NCI-H510A (cell line): ENCODE results near the gene GDPD1.
"Not testable (repeated sequence)": the region's sequence is repeated elsewhere in the genome, so short reads cannot be mapped to it uniquely, and the experiment has no call there.

Experiments used
- DNase-seq: peaks from one replicate; lab custom pipeline; 2025; lab: John Stamatoyannopoulos, UW

The GDPD1 gene

GRCh38 chr17:59244081-59244480 lies 23.8 kb downstream of the GDPD1 start:
- DNase-seq = no peak

GRCh38 chr17:59254742-59255141 lies 34.4 kb downstream of the GDPD1 start:
- DNase-seq = peak; percentile 40

- peak; percentile 2 for DNase-seq
Observed at GRCh38 chr17:59257101-59257500, 36.8 kb downstream of the GDPD1 start.

GRCh38 chr17:59260722-59261121 lies 40.4 kb downstream of the GDPD1 start:
- no peak for DNase-seq

- no peak for DNase-seq
Observed at GRCh38 chr17:59266745-59267144, 46.4 kb downstream of the GDPD1 start.

- DNase-seq = no peak
Observed at GRCh38 chr17:59267776-59268175, 47.5 kb downstream of the GDPD1 start.

- no peak for DNase-seq
Observed at GRCh38 chr17:59275618-59276017, 55.3 kb downstream of the GDPD1 start.

- no peak for DNase-seq
Observed at GRCh38 chr17:59277031-59277430, 56.7 kb downstream of the GDPD1 start.

GRCh38 chr17:59278406-59278805 lies 58.1 kb downstream of the GDPD1 start:
- no peak for DNase-seq

- DNase-seq = no peak
Observed at GRCh38 chr17:59284317-59284716, 64.0 kb downstream of the GDPD1 start.

- DNase-seq = no peak
Observed at GRCh38 chr17:59287452-59287851, 67.1 kb downstream of the GDPD1 start.

- no peak for DNase-seq
Observed at GRCh38 chr17:59287891-59288290, 67.6 kb downstream of the GDPD1 start.

GRCh38 chr17:59289981-59290301 lies 69.6 kb downstream of the GDPD1 start:
- DNase-seq = no peak

- peak; percentile 30 for DNase-seq
Observed at GRCh38 chr17:59290302-59290998, 70.1 kb downstream of the GDPD1 start.

- no peak for DNase-seq
Observed at GRCh38 chr17:59292174-59292523, 71.8 kb downstream of the GDPD1 start.

GRCh38 chr17:59296190-59296589 lies 75.9 kb downstream of the GDPD1 start:
- DNase-seq = no peak

- no peak for DNase-seq
Observed at GRCh38 chr17:59298521-59298920, 78.2 kb downstream of the GDPD1 start.

GRCh38 chr17:59299400-59300092 lies 79.2 kb downstream of the GDPD1 start:
- no peak for DNase-seq

GRCh38 chr17:59300941-59301340 lies 80.6 kb downstream of the GDPD1 start:
- no peak for DNase-seq

- DNase-seq = no peak
Observed at GRCh38 chr17:59304811-59305210, 84.5 kb downstream of the GDPD1 start.

GRCh38 chr17:59310263-59310920 lies 90.1 kb downstream of the GDPD1 start:
- no peak for DNase-seq

- DNase-seq = peak; percentile 32
Observed at GRCh38 chr17:59311051-59311468, 90.7 kb downstream of the GDPD1 start.

GRCh38 chr17:59311521-59311920 lies 91.2 kb downstream of the GDPD1 start:
- DNase-seq = not testable (repeated sequence)
